ENCODE measurements around the gene NT5M.

NT5M gene

GRCh38 chr17:17295141-17295540 lies 8.0 kb upstream of the NT5M start (continued):
- TF ChIP-seq, protein P1, sequence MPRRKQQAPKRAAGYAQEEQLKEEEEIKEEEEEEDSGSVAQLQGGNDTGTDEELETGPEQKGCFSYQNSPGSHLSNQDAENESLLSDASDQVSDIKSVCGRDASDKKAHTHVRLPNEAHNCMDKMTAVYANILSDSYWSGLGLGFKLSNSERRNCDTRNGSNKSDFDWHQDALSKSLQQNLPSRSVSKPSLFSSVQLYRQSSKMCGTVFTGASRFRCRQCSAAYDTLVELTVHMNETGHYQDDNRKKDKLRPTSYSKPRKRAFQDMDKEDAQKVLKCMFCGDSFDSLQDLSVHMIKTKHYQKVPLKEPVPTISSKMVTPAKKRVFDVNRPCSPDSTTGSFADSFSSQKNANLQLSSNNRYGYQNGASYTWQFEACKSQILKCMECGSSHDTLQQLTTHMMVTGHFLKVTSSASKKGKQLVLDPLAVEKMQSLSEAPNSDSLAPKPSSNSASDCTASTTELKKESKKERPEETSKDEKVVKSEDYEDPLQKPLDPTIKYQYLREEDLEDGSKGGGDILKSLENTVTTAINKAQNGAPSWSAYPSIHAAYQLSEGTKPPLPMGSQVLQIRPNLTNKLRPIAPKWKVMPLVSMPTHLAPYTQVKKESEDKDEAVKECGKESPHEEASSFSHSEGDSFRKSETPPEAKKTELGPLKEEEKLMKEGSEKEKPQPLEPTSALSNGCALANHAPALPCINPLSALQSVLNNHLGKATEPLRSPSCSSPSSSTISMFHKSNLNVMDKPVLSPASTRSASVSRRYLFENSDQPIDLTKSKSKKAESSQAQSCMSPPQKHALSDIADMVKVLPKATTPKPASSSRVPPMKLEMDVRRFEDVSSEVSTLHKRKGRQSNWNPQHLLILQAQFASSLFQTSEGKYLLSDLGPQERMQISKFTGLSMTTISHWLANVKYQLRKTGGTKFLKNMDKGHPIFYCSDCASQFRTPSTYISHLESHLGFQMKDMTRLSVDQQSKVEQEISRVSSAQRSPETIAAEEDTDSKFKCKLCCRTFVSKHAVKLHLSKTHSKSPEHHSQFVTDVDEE (CRISPR knock-in tag; IDR thresholded peaks at IDR 0.05) = no peak
- TF ChIP-seq CSRNP3 (CRISPR knock-in tag; IDR thresholded peaks at IDR 0.05) = no peak
- TF ChIP-seq, protein P2, sequence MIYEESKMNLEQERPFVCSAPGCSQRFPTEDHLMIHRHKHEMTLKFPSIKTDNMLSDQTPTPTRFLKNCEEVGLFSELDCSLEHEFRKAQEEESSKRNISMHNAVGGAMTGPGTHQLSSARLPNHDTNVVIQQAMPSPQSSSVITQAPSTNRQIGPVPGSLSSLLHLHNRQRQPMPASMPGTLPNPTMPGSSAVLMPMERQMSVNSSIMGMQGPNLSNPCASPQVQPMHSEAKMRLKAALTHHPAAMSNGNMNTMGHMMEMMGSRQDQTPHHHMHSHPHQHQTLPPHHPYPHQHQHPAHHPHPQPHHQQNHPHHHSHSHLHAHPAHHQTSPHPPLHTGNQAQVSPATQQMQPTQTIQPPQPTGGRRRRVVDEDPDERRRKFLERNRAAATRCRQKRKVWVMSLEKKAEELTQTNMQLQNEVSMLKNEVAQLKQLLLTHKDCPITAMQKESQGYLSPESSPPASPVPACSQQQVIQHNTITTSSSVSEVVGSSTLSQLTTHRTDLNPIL (CRISPR knock-in tag; IDR thresholded peaks at IDR 0.05; ENCODE audit: low read depth) = no peak
- no peak for TF ChIP-seq ZNF70 (CRISPR knock-in tag; IDR thresholded peaks at IDR 0.05)
- TF ChIP-seq ZFP30 (CRISPR knock-in tag; IDR thresholded peaks at IDR 0.05) = no peak
- TF ChIP-seq SNAI2 (CRISPR knock-in tag; IDR thresholded peaks at IDR 0.05) = no peak
- no peak for TF ChIP-seq CSDC2 (CRISPR knock-in tag; IDR thresholded peaks at IDR 0.05)

DNA sequence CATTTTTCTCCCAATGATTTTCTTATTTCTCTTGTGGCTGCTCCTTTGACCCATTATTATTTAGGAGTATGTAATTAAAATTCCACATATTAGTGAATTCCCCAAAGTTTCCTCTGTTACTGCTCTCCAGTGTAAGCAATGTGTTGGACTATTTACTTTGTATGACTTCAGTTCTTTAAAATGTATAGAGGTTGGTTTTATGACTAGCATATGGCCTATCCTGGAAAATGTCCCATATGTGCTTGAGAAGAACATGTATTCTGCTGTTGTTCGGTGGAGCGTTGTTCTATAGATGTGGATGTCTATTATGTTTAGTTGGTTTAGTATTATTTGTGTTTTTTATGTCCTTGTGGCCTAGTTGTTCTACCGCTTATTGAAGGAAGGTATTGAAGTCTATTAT lies 6.0 kb upstream of the NT5M start:
- TF ChIP-seq ZFP30 (CRISPR knock-in tag; IDR thresholded peaks at IDR 0.05) (no peak), ZC3H10 (CRISPR knock-in tag; IDR thresholded peaks at IDR 0.05) (no peak), ISL1 (CRISPR knock-in tag; IDR thresholded peaks at IDR 0.05) (no peak), BACH2 (CRISPR knock-in tag; IDR thresholded peaks at IDR 0.05; ENCODE audit: borderline replicate concordance) (no peak), ZFP3 (CRISPR knock-in tag; IDR thresholded peaks at IDR 0.05) (no peak), ZNF8 (CRISPR knock-in tag; IDR thresholded peaks at IDR 0.05) (no peak), CSRNP3 (CRISPR knock-in tag; IDR thresholded peaks at IDR 0.05) (no peak), CSDC2 (CRISPR knock-in tag; IDR thresholded peaks at IDR 0.05) (no peak), ARNTL (CRISPR knock-in tag; IDR thresholded peaks at IDR 0.05; ENCODE audit: borderline replicate concordance, low read depth) (no peak), PPARA (CRISPR knock-in tag; IDR thresholded peaks at IDR 0.05; ENCODE audit: borderline replicate concordance) (no peak), OSR1 (CRISPR knock-in tag; IDR thresholded peaks at IDR 0.05) (no peak)
- TF ChIP-seq, protein P2 (CRISPR knock-in tag; IDR thresholded peaks at IDR 0.05; ENCODE audit: low read depth) = no peak
- TF ChIP-seq, protein P1 (CRISPR knock-in tag; IDR thresholded peaks at IDR 0.05) = no peak
- ATAC-seq = no peak

DNA sequence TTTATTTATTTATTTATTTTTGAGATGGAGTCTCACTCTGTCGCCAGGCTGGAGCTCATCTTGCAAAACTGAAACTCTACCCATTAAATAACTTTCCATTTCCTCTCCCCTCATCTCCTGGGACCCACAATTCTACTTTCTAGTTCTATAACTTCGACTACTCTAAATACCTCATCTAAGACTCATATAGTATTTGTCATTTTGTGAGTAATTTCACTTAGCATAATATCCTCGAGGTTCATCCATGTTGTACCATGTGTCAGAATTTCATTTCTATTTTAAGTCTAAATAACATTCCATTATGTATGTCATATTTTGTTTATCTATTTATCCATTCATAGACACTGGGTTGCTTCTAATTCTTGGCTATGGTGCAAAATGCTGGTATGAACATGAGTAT lies 5.1 kb upstream of the NT5M start:
- no peak for TF ChIP-seq ZNF8 (CRISPR knock-in tag; IDR thresholded peaks at IDR 0.05)
- TF ChIP-seq, protein P3, sequence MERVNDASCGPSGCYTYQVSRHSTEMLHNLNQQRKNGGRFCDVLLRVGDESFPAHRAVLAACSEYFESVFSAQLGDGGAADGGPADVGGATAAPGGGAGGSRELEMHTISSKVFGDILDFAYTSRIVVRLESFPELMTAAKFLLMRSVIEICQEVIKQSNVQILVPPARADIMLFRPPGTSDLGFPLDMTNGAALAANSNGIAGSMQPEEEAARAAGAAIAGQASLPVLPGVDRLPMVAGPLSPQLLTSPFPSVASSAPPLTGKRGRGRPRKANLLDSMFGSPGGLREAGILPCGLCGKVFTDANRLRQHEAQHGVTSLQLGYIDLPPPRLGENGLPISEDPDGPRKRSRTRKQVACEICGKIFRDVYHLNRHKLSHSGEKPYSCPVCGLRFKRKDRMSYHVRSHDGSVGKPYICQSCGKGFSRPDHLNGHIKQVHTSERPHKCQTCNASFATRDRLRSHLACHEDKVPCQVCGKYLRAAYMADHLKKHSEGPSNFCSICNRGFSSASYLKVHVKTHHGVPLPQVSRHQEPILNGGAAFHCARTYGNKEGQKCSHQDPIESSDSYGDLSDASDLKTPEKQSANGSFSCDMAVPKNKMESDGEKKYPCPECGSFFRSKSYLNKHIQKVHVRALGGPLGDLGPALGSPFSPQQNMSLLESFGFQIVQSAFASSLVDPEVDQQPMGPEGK (CRISPR knock-in tag; IDR thresholded peaks at IDR 0.05; ENCODE audit: borderline replicate concordance) = no peak
- no peak for TF ChIP-seq ZNF565 (CRISPR knock-in tag; conservative IDR thresholded peaks at IDR 0.05; ENCODE audit: low read depth)
- TF ChIP-seq BACH2 (CRISPR knock-in tag; IDR thresholded peaks at IDR 0.05; ENCODE audit: borderline replicate concordance) = no peak
- TF ChIP-seq ZNF70 (CRISPR knock-in tag; IDR thresholded peaks at IDR 0.05) = no peak
- TF ChIP-seq GLIS3 (CRISPR knock-in tag; IDR thresholded peaks at IDR 0.05) = no peak
- no peak for TF ChIP-seq ZC3H10 (CRISPR knock-in tag; IDR thresholded peaks at IDR 0.05)
- no peak for TF ChIP-seq TOX (CRISPR knock-in tag; IDR thresholded peaks at IDR 0.05; ENCODE audit: borderline replicate concordance)
- no peak for TF ChIP-seq ARNTL (CRISPR knock-in tag; IDR thresholded peaks at IDR 0.05; ENCODE audit: borderline replicate concordance, low read depth)
- no peak for TF ChIP-seq POU6F1 (CRISPR knock-in tag; IDR thresholded peaks at IDR 0.05; ENCODE audit: borderline replicate concordance, low read depth)
- ATAC-seq = no peak

All from SK-N-SH treated with all-trans-retinoic acid at 6 μM for 48 hours (cell line).